Stimulated activated effector memory CD8-positive, alpha-beta T cell treated with anti-CD3 and anti-CD28 coated beads, Interleukin-12 subunit alpha, Interleukin-12 subunit beta, amount 100 ng/mL, for 72 hours (primary cell): ENCODE results near the gene TEX51.

Experiments
- ATAC-seq: fragments of 150-1000 bp; cut with Tn5 transposase; 2 replicates; pipeline ENCODE4 v1.10.0; 2021
- DNase-seq, 2 donors: peaks; one replicate each; pipeline ENCODE4 v3.0.0; 2021 to 2022; ENCODE audit warnings: low spot score in 2 of 2
- H3K27ac Mint-ChIP-seq: one replicate; pipeline ENCODE4 v1.8.0; 2022; ENCODE audit warnings: mild to moderate bottlenecking, mixed read lengths
- H3K36me3 Mint-ChIP-seq: one replicate; pipeline ENCODE4 v1.8.0; 2022; ENCODE audit warnings: mild to moderate bottlenecking, mixed read lengths
- H3K4me1 Mint-ChIP-seq: one replicate; pipeline ENCODE4 v1.8.0; 2022; ENCODE audit warnings: mixed read lengths
- H3K4me3 Mint-ChIP-seq: one replicate; pipeline ENCODE4 v1.8.0; 2022; ENCODE audit warnings: mild to moderate bottlenecking, mixed read lengths
- H3K9me3 Mint-ChIP-seq: one replicate; pipeline ENCODE4 v1.8.0; 2022; ENCODE audit warnings: mixed read lengths

The TEX51 gene

GRCh38 chr2:126940331-126940730 is 41.6 kb downstream of the TEX51 start:
- H3K4me1 Mint-ChIP-seq = peaks cover 12% of the 10 kb centered on the region
- H3K27ac Mint-ChIP-seq = no peak overlapping the region
- H3K4me3 Mint-ChIP-seq = no peak overlapping the region

GRCh38 chr2:126942427-126943203 is 43.9 kb downstream of the TEX51 start:
- H3K4me3 Mint-ChIP-seq = no peak overlapping the region
- DNase-seq (no peak), ATAC-seq (no peak)
- peaks cover 4% of the 10 kb centered on the region for H3K9me3 Mint-ChIP-seq
- H3K4me1 Mint-ChIP-seq = no peaks in the 10 kb centered on the region
- no peak overlapping the region for H3K27ac Mint-ChIP-seq
- H3K36me3 Mint-ChIP-seq = no peaks in the 10 kb centered on the region

More at GRCh38 chr2:126940331-126940730, 41.6 kb downstream of the TEX51 start:
- Mint-ChIP-seq H3K9me3 (peaks cover 4% of the 10 kb centered on the region), H3K36me3 (no peaks in the 10 kb centered on the region)
- ATAC-seq (no peak), DNase-seq (no peak)

- DNase-seq (no peak), ATAC-seq (no peak)
- H3K4me1 Mint-ChIP-seq = no peaks in the 10 kb centered on the region
- no peak overlapping the region for H3K4me3 Mint-ChIP-seq
- H3K9me3 Mint-ChIP-seq = peaks cover 4% of the 10 kb centered on the region
- H3K27ac Mint-ChIP-seq = no peak overlapping the region
- no peaks in the 10 kb centered on the region for H3K36me3 Mint-ChIP-seq
Observed at GRCh38 chr2:126943612-126944348, 45.1 kb downstream of the TEX51 start.

GRCh38 chr2:126945118-126945517 is 46.4 kb downstream of the TEX51 start:
- H3K27ac Mint-ChIP-seq = no peak overlapping the region
- no peak for DNase-seq
- peaks cover 4% of the 10 kb centered on the region for H3K9me3 Mint-ChIP-seq
- H3K4me3 Mint-ChIP-seq = no peak overlapping the region
- H3K36me3 Mint-ChIP-seq = no peaks in the 10 kb centered on the region
- ATAC-seq = no peak
- H3K4me1 Mint-ChIP-seq = no peaks in the 10 kb centered on the region

- no peak for DNase-seq
- H3K36me3 Mint-ChIP-seq = no peaks in the 10 kb centered on the region
- no peaks in the 10 kb centered on the region for H3K4me1 Mint-ChIP-seq
- H3K9me3 Mint-ChIP-seq = peaks cover 4% of the 10 kb centered on the region
- H3K27ac Mint-ChIP-seq = no peak overlapping the region
- no peak for ATAC-seq
- H3K4me3 Mint-ChIP-seq = no peak overlapping the region
Observed at GRCh38 chr2:126946318-126947102, 47.8 kb downstream of the TEX51 start.

GRCh38 chr2:126947103-126947429 is 48.4 kb downstream of the TEX51 start:
- Mint-ChIP-seq H3K4me3 (no peak overlapping the region), H3K36me3 (no peaks in the 10 kb centered on the region), H3K27ac (no peak overlapping the region), H3K4me1 (no peaks in the 10 kb centered on the region), H3K9me3 (peaks cover 4% of the 10 kb centered on the region)
- DNase-seq = no peak
- no peak for ATAC-seq

GRCh38 chr2:126949775-126950174 is 51.1 kb downstream of the TEX51 start:
- no peaks in the 10 kb centered on the region for H3K4me1 Mint-ChIP-seq
- H3K36me3 Mint-ChIP-seq = no peaks in the 10 kb centered on the region
- no peak overlapping the region for H3K4me3 Mint-ChIP-seq
- H3K27ac Mint-ChIP-seq = no peak overlapping the region
- DNase-seq = no peak
- no peaks in the 10 kb centered on the region for H3K9me3 Mint-ChIP-seq
- no peak for ATAC-seq

GRCh38 chr2:126950504-126950903 is 51.8 kb downstream of the TEX51 start:
- Mint-ChIP-seq H3K4me1 (no peaks in the 10 kb centered on the region), H3K4me3 (no peak overlapping the region), H3K9me3 (no peaks in the 10 kb centered on the region), H3K27ac (no peak overlapping the region), H3K36me3 (no peaks in the 10 kb centered on the region)
- ATAC-seq (no peak), DNase-seq (no peak)
